ENCODE results near the gene SLC7A5. TPM values are rescaled to one million over a fixed set of nuclear protein-coding genes. Genes with fewer than 3 reads are reported as not detected.

The SLC7A5 gene
- total and polyA plus RNA-seq, 2 of the 13 experiments (the other 11 are each of a cell fraction or from before 2014, with no cell fraction given): 79.6 to 155 TPM

- TF ChIP-seq ZNF512B (CRISPR knock-in tag; IDR thresholded peaks at IDR 0.05; ENCODE audit: borderline replicate concordance) (0 out of 2 replicates have a peak, but pooled peaks have one; percentile 27), SNAI1 (CRISPR knock-in tag; IDR thresholded peaks at IDR 0.05; ENCODE audit: borderline replicate concordance) (no peak), PHB2 (IDR thresholded peaks at IDR 0.05; ENCODE audit: partially characterized antibody) (no peak), NR2F6 (IDR thresholded peaks at IDR 0.05) (no peak), NR2F6 (CRISPR knock-in tag; IDR thresholded peaks at IDR 0.05) (no peak; the same call in 1 of the 2 replicates), ZNF574 (CRISPR knock-in tag; IDR thresholded peaks at IDR 0.05) (no peak), ZNF550 (CRISPR knock-in tag; IDR thresholded peaks at IDR 0.05; ENCODE audit: borderline replicate concordance) (0 out of 2 replicates have a peak, but pooled peaks have one; percentile 68), ZBTB7B (CRISPR knock-in tag; IDR thresholded peaks at IDR 0.05) (no peak), RARG (CRISPR knock-in tag; IDR thresholded peaks at IDR 0.05; ENCODE audit: low read depth) (no peak), ZNF619 (CRISPR knock-in tag; IDR thresholded peaks at IDR 0.05) (peak; percentile 49; the same call in 1 of the 2 replicates), SOX13 (IDR thresholded peaks at IDR 0.05) (no peak), SOX13 (CRISPR knock-in tag; conservative IDR thresholded peaks at IDR 0.05 in 1 of 2, IDR thresholded peaks at IDR 0.05 in 1 of 2) (no peak), ZNF552 (CRISPR knock-in tag; IDR thresholded peaks at IDR 0.05; ENCODE audit: borderline replicate concordance) (0 out of 2 replicates have a peak, but pooled peaks have one; percentile 53), PCBP1 (IDR thresholded peaks at IDR 0.05; ENCODE audit: borderline replicate concordance, low read depth, low read length) (0 out of 2 replicates have a peak, but pooled peaks have one; percentile 24), HNRNPL (IDR thresholded peaks at IDR 0.05; ENCODE audit: low read depth, low read length) (no peak), HOXD1 (CRISPR knock-in tag; IDR thresholded peaks at IDR 0.05) (no peak), SP1 (IDR thresholded peaks at IDR 0.05) (no peak), SP1 (CRISPR knock-in tag; IDR thresholded peaks at IDR 0.05) (no peak), IKZF4 (CRISPR knock-in tag; IDR thresholded peaks at IDR 0.05; ENCODE audit: borderline replicate concordance, low read depth, not compliant biosample characterization) (no peak)
- TF ChIP-seq, protein P1, sequence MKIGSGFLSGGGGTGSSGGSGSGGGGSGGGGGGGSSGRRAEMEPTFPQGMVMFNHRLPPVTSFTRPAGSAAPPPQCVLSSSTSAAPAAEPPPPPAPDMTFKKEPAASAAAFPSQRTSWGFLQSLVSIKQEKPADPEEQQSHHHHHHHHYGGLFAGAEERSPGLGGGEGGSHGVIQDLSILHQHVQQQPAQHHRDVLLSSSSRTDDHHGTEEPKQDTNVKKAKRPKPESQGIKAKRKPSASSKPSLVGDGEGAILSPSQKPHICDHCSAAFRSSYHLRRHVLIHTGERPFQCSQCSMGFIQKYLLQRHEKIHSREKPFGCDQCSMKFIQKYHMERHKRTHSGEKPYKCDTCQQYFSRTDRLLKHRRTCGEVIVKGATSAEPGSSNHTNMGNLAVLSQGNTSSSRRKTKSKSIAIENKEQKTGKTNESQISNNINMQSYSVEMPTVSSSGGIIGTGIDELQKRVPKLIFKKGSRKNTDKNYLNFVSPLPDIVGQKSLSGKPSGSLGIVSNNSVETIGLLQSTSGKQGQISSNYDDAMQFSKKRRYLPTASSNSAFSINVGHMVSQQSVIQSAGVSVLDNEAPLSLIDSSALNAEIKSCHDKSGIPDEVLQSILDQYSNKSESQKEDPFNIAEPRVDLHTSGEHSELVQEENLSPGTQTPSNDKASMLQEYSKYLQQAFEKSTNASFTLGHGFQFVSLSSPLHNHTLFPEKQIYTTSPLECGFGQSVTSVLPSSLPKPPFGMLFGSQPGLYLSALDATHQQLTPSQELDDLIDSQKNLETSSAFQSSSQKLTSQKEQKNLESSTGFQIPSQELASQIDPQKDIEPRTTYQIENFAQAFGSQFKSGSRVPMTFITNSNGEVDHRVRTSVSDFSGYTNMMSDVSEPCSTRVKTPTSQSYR (CRISPR knock-in tag; IDR thresholded peaks at IDR 0.05; ENCODE audit: borderline replicate concordance): peak; percentile 85; the same call in 1 of the 2 replicates
- TF ChIP-seq, protein P2, sequence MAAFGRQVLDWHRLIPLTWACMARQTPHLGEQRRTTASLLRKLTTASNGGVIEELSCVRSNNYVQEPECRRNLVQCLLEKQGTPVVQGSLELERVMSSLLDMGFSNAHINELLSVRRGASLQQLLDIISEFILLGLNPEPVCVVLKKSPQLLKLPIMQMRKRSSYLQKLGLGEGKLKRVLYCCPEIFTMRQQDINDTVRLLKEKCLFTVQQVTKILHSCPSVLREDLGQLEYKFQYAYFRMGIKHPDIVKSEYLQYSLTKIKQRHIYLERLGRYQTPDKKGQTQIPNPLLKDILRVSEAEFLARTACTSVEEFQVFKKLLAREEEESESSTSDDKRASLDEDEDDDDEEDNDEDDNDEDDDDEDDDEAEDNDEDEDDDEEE (CRISPR knock-in tag; IDR thresholded peaks at IDR 0.05): peak; percentile 87
These were observed 21.9 kb downstream of the SLC7A5 start (continued) for GRCh38 chr16:87847467-87847784.
